ENCODE results near the gene XPO6.

Gene XPO6

GRCh38 chr16:28204204-28204603, 7.6 kb downstream of the XPO6 start:
- Histone ChIP-seq H3K9ac (ENCODE audit: low read depth, low read length) (no peak overlapping the region), H3K9me3 (ENCODE audit: control insufficient read depth, insufficient read depth, low read length) (no peaks in the 10 kb centered on the region), H3K36me3 (ENCODE audit: insufficient read depth, low read length) (peaks cover 21% of the 10 kb centered on the region)

GRCh38 chr16:28202147-28202746, 9.5 kb downstream of the XPO6 start:
- Histone ChIP-seq H3K9ac (ENCODE audit: low read depth, low read length) (no peak overlapping the region), H3K4me1 (ENCODE audit: insufficient read depth, low read length) (no peaks in the 10 kb centered on the region; the same call in 1 of the 2 replicates), H3K36me3 (ENCODE audit: insufficient read depth, low read length) (peaks cover 14% of the 10 kb centered on the region), H3K9me3 (ENCODE audit: control insufficient read depth, insufficient read depth, low read length) (no peaks in the 10 kb centered on the region)

More at GRCh38 chr16:28204204-28204603, 7.6 kb downstream of the XPO6 start:
- no peaks in the 10 kb centered on the region; the same call in 1 of the 2 replicates for H3K4me1 ChIP-seq (ENCODE audit: insufficient read depth, low read length)

- H3K9me3 ChIP-seq (ENCODE audit: control insufficient read depth, insufficient read depth, low read length) = no peaks in the 10 kb centered on the region
- H3K9ac ChIP-seq (ENCODE audit: low read depth, low read length) = no peak overlapping the region
- no peaks in the 10 kb centered on the region; the same call in 1 of the 2 replicates for H3K4me1 ChIP-seq (ENCODE audit: insufficient read depth, low read length)
- peaks cover 14% of the 10 kb centered on the region for H3K36me3 ChIP-seq (ENCODE audit: insufficient read depth, low read length)
Measured at GRCh38 chr16:28200661-28201060, 11.1 kb downstream of the XPO6 start.

GRCh38 chr16:28196387-28196987, 15.3 kb downstream of the XPO6 start:
- no peak overlapping the region for H3K9ac ChIP-seq (ENCODE audit: low read depth, low read length)
- H3K4me1 ChIP-seq (ENCODE audit: insufficient read depth, low read length) = peaks cover 19% of the 10 kb centered on the region
- H3K9me3 ChIP-seq (ENCODE audit: control insufficient read depth, insufficient read depth, low read length) = no peaks in the 10 kb centered on the region
- H3K36me3 ChIP-seq (ENCODE audit: insufficient read depth, low read length) = peaks cover 3% of the 10 kb centered on the region

- no peak overlapping the region for H3K9ac ChIP-seq (ENCODE audit: low read depth, low read length)
- H3K4me1 ChIP-seq (ENCODE audit: insufficient read depth, low read length) = peaks cover 19% of the 10 kb centered on the region
- no peaks in the 10 kb centered on the region for H3K9me3 ChIP-seq (ENCODE audit: control insufficient read depth, insufficient read depth, low read length)
- H3K36me3 ChIP-seq (ENCODE audit: insufficient read depth, low read length) = no peaks in the 10 kb centered on the region; the same call in 1 of the 2 replicates
Measured at GRCh38 chr16:28195859-28196258, 15.9 kb downstream of the XPO6 start.

- Histone ChIP-seq H3K9me3 (ENCODE audit: control insufficient read depth, insufficient read depth, low read length) (no peaks in the 10 kb centered on the region), H3K4me1 (ENCODE audit: insufficient read depth, low read length) (peaks cover 28% of the 10 kb centered on the region), H3K9ac (ENCODE audit: low read depth, low read length) (no peak overlapping the region), H3K36me3 (ENCODE audit: insufficient read depth, low read length) (no peaks in the 10 kb centered on the region; the same call in 1 of the 2 replicates)
Measured at GRCh38 chr16:28193530-28194423, 18.0 kb downstream of the XPO6 start.

- Histone ChIP-seq H3K9me3 (ENCODE audit: control insufficient read depth, insufficient read depth, low read length) (no peaks in the 10 kb centered on the region), H3K9ac (ENCODE audit: low read depth, low read length) (no peak overlapping the region), H3K36me3 (ENCODE audit: insufficient read depth, low read length) (no peaks in the 10 kb centered on the region), H3K4me1 (ENCODE audit: insufficient read depth, low read length) (peaks cover 28% of the 10 kb centered on the region)
Measured at GRCh38 chr16:28192806-28193529, 18.8 kb downstream of the XPO6 start.

- no peak overlapping the region for H3K9ac ChIP-seq (ENCODE audit: low read depth, low read length)
- H3K4me1 ChIP-seq (ENCODE audit: insufficient read depth, low read length) = peaks cover 28% of the 10 kb centered on the region
- H3K36me3 ChIP-seq (ENCODE audit: insufficient read depth, low read length) = no peaks in the 10 kb centered on the region
- no peaks in the 10 kb centered on the region for H3K9me3 ChIP-seq (ENCODE audit: control insufficient read depth, insufficient read depth, low read length)
Measured at GRCh38 chr16:28191364-28191960, 20.3 kb downstream of the XPO6 start.

GRCh38 chr16:28189245-28189644, 22.5 kb downstream of the XPO6 start:
- Histone ChIP-seq H3K4me1 (ENCODE audit: insufficient read depth, low read length) (peaks cover 21% of the 10 kb centered on the region), H3K36me3 (ENCODE audit: insufficient read depth, low read length) (no peaks in the 10 kb centered on the region), H3K9me3 (ENCODE audit: control insufficient read depth, insufficient read depth, low read length) (no peaks in the 10 kb centered on the region), H3K9ac (ENCODE audit: low read depth, low read length) (no peak overlapping the region)

GRCh38 chr16:28188085-28188916, 23.5 kb downstream of the XPO6 start:
- Histone ChIP-seq H3K9ac (ENCODE audit: low read depth, low read length) (no peak overlapping the region), H3K36me3 (ENCODE audit: insufficient read depth, low read length) (no peaks in the 10 kb centered on the region), H3K9me3 (ENCODE audit: control insufficient read depth, insufficient read depth, low read length) (no peaks in the 10 kb centered on the region), H3K4me1 (ENCODE audit: insufficient read depth, low read length) (peaks cover 17% of the 10 kb centered on the region; the same call in 1 of the 2 replicates)

GRCh38 chr16:28187595-28188004, 24.2 kb downstream of the XPO6 start:
- Histone ChIP-seq H3K9ac (ENCODE audit: low read depth, low read length) (no peak overlapping the region), H3K4me1 (ENCODE audit: insufficient read depth, low read length) (peaks cover 16% of the 10 kb centered on the region; the same call in 1 of the 2 replicates), H3K9me3 (ENCODE audit: control insufficient read depth, insufficient read depth, low read length) (no peaks in the 10 kb centered on the region), H3K36me3 (ENCODE audit: insufficient read depth, low read length) (no peaks in the 10 kb centered on the region)

GRCh38 chr16:28186752-28187151, 25.0 kb downstream of the XPO6 start:
- Histone ChIP-seq H3K36me3 (ENCODE audit: insufficient read depth, low read length) (no peaks in the 10 kb centered on the region), H3K9ac (ENCODE audit: low read depth, low read length) (no peak overlapping the region), H3K9me3 (ENCODE audit: control insufficient read depth, insufficient read depth, low read length) (no peaks in the 10 kb centered on the region), H3K4me1 (ENCODE audit: insufficient read depth, low read length) (peaks cover 22% of the 10 kb centered on the region)

- no peak overlapping the region for H3K9ac ChIP-seq (ENCODE audit: low read depth, low read length)
- no peaks in the 10 kb centered on the region for H3K36me3 ChIP-seq (ENCODE audit: insufficient read depth, low read length)
- H3K4me1 ChIP-seq (ENCODE audit: insufficient read depth, low read length) = peaks cover 29% of the 10 kb centered on the region
- no peaks in the 10 kb centered on the region for H3K9me3 ChIP-seq (ENCODE audit: control insufficient read depth, insufficient read depth, low read length)
Measured at GRCh38 chr16:28185696-28186095, 26.1 kb downstream of the XPO6 start.

All from ES-I3 (cell line).